CD4-positive, alpha-beta T cell treated with Interleukin-4 for 4 hours (primary cell): Measurements from ENCODE around the gene TLE3.
A peak's percentile ranks its signal among the peaks of the same experiment; 100 is the strongest.
"Not testable (repeated sequence)": the region's sequence is repeated elsewhere in the genome, so short reads cannot be mapped to it uniquely, and the experiment has no call there.

ENCODE experiments used
- DNase-seq: peaks from one replicate; pipeline ENCODE4 v3.0.0-alpha.2; 2020

Gene TLE3

DNA sequence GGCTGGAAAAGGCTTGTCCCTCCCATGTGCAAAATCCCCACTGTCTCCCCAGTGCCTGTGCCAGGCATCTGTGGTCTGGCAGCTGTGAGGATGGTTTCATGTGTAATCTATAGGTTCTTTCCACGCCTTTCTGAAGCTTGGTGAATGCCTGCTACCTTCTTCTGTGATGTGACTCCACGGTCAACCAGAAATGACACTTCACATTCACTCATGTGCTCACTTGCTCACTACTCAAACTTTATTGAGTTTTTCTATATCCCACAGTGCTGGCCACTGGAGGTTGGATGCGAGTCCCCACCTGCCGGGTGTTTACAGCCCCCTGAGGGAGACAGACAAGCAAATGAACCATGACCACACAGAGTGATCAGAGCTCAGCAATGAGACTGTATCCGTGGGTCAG, 27.9 kb upstream of the TLE3 start:
- no peak for DNase-seq

DNA sequence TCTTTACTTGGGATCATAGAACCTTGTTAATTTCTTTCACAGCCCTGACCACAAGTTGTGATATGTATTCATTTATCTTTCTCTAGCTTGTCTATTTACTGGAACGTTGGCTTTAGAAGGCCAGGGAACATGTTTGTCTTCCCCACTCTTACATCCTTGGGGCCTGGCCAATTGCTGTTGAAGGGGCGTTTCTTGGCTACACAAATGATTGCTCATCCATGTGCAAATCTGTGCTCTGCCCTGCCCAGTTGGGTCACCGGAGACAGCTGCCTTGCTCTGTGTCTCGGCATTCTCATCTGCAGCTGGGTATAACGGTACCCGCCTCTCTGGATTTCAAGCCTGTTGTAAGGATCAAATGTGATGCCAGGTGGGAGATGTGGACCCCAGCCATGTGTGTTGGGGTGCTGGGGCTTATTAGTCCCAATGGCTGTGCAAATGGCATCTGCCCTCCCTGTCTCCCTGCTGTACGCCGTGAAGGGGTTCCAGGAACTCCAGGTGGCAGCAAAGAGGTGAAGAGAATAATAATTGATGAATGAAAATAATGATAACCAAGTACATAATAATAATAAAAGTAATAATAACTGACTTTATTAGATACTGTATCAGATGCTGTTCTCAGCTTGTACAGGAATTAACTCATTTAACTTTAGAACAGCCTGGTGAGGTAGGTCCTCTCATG, 24.0 kb upstream of the TLE3 start:
- DNase-seq: no peak

DNA sequence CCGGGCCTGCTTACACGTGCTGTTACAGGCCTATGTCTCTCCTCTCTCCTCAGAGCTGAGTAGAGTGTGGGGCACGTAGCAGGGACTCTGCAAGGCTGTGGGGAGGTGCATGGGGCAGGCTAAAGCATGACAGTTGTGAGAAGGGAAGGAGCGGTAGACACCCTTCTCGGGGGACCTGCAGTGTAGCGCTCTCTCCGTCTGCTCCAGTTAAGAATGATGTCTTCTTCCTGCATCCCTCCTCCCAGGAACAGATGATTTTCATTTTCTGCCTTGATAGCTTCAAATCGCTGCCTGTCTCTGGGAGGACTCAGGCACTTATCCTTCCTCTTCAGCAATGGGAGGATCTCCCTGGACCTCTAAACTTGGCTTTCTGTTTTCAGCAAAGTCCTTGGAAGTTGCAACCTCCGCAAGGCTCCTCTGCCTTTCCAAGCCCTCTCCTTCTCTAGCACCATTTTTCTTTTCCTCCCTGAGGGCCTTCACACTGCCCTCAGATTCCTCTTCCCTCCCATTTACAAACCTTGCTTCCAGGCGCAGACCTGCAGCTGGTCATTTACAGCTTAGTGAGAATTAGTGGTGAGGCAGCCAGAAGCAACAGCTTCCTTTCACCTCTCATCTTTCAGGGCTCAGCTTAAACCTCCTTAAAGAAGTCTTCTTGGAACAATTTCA, 23.4 kb upstream of the TLE3 start:
- DNase-seq: no peak

DNA sequence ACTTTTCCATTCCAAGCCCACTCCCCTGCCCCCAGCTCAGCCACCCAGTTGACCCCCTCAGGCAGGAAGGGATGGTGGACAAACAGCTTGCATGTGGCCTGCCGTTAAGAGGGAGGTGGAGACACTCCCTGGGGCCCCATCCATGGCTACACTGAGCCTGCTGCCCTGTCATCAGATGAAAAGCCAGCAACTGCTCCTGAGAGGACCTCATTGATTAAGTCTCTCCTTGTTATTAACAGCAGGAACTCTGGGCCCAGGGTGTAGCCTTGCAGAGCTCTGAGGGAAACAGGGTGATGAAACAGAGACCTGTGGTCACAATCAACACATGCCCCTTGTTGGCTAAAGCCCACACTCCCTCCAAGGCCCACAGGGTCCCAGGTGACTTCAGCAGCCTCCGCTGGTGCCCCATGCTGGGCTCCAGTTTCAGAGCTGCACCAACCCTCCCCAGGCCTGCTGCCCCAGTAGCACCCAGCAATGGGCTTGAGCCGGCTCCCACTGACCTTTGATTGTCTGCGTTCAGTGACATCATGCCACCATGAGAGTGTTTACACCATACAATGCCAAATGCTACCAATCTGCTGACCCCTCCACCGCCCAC, 22.3 kb upstream of the TLE3 start:
- DNase-seq: no peak

DNA sequence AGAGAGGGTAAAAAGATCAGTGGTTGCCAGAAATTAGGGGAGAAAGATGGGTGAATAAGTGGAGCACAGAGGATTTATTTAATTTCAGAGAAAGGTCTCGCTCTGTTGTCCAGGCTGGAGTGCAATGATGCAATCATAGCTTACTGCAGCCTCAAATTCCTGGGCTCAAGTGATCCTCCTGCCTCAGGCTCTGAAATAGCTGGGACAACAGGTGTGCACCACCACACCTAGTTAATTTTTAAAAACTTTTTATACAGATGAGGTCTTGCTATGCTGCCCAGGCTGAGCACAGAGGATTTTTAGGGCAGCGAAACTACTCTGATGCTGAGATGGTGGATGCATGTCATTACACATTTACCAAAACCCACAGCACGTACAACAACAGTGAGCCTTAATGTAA, 20.9 kb upstream of the TLE3 start:
- DNase-seq: no peak

DNA sequence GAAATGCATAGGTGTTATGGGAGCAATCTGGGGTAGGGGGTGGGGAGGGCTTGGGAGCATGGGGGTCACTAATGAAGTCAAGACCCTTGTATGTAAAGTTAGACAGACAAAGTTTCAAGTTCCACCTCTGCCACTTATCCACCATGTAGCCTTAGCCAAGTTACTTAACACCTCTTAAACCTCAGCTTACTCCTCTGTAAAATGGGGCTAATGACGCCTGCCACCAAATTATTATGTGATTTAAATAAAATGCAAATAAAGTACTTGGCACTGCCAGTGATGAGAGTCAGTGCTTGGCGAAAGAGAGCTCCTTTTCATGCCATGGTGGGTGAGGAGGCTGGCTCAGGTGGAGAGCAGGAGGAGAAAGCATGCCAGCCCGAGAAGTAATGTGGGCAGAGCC, 18.6 kb upstream of the TLE3 start:
- no peak for DNase-seq

DNA sequence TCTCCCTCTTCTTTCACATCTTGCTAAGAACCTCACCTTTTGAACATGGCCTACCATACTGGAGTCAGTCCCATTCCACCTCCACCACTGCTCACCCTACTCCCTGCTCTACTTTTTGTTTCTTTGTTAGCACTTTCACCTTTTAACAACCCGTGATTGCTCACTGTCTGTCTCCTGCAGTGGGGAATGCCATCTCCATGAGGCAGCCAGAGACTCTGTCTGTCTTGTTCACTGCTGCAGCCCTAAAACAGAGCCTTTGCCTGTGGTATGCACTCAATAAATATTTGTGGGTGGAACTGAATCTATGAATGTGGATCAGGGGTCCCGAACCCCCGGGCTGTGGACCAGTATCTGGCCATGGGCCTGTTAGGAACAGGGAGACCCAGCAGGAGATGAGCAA, 16.5 kb upstream of the TLE3 start:
- DNase-seq: no peak

DNA sequence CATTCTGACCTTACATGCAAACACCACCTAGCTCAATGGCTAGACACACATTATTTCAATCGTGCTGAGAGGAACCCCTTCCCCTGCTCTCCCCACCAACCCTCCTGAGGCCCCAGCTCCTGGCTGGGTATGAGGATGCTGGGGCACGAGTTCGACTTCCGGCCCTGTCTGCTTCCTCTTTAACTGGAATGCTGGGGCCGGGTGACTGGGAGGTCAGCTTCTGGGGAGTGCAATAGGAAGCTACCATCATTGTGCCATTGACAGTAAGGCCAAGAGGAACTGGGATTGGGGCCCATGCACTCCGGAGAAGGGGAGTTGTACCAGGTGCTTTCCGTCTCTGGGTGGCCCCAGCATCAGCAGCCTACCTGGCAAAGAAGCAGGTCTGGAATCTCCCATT, 15.6 kb upstream of the TLE3 start:
- no peak for DNase-seq

DNA sequence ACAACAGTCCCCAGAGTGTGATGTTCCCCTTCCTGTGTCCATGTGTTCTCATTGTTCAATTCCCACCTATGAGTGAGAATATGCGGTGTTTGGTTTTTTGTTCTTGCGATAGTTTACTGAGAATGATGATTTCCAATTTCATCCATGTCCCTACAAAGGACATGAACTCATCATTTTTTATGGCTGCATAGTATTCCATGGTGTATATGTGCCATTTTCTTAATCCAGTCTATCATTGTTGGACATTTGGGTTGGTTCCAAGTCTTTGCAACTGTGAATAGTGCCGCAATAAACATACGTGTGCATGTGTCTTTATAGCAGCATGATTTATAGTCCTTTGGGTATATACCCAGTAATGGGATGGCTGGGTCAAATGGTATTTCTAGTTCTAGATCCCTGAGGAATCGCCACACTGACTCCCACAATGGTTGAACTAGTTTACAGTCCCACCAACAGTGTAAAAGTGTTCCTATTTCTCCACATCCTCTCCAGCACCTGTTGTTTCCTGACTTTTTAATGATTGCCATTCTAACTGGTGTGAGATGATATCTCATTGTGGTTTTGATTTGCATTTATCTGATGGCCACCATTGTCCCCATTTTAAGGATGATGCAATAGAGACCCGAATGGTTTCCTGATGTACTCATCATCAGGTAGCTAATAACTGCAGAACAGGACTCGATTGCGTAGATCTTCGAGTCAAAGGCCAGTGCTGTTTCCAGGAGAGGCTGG, 15.0 kb upstream of the TLE3 start:
- DNase-seq: not testable (repeated sequence)

DNA sequence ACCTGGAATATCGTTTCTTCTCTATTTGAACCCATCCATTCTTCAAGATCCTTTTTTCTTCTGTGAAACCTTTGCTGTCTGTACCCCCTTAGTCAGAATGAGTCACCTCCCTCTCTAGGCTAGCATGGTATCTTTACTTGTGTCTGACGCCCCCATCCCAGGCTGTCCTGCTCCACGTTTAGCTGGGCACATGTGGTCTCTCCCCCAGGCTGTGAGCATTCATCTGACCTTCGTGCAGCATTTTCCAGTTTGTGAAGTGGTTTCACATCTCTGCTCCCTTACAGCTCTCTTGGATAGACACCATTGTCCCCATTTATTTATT, 14.3 kb upstream of the TLE3 start:
- no peak for DNase-seq

DNA sequence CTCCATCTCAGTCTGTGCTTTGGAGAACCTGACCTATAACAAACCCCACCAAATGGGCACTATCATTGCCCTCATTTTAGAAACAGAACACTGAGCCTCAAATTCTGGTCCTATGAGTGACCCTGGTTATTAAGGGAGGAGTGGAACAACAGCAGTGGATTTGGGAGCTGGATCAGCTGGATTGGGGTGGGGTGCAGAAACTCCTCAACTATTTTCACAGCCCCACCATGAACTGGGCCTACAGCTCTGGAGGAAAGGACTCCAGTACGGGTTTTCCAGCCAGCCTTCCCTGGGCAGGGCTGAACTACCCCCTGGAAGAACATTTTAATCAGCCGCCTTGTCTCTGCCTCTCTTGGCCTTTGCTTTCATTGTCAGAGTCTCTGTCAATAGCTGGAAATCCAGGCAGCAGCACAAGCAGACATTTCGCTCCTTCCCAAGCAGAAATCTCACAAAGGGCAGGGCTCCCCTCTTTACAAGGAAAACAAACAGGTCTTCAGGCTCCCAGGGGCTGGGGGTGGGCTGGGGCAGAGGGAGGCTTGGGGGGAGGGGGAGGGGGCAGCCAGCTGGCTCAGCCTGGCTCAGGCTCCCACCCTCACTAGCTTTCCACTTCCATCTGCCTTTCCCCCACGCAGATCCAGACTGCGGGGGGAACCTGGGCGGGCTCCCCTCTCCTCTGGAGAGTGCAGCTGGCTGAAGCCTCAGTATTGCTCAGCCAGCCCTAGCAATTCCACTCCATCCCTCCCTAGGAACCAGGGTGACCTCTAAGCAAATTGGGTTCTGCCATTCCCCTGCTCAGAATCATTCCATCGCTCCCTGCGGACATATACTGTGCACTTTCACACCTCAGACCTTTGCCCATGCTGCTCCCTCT, 13.7 kb upstream of the TLE3 start:
- DNase-seq: no peak

DNA sequence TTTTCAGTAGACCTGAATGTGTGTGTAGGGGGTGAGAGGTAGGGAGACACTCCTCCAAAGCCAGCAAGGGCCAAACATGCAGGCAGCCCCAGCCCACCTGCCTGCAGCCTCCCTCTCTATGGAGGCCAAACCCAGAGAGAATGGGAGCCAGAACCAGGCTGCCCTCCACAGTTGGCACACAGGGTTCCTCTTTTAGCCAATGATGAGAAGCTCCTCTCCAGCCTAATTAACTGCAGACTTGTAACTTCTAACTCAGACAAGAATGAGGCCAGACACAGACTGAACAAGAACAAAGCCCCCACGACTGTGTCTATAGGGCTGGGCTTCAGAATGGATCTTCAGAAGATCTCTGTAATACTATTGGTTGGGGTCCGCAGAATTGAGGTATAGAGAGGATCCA, 12.3 kb upstream of the TLE3 start:
- DNase-seq: no peak

DNA sequence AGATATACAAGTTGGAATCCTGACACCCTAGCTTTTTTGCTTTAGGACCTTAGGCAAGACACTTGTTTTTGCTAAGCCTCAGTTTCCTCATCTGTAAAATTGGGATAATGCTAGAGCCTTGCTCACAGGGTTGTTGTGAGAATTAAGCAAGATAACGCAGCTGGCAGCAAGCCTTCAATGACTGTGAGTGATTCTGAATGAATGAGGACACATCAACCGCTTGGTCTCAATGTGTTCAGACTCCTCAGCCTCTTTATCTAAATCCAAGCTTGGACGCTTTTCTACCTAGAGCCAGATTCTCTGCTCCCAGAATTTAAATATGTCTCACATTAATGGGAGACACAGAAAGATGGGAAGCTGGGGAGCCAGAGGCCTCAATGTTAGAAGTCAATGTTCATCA, 11.8 kb upstream of the TLE3 start:
- no peak for DNase-seq

DNA sequence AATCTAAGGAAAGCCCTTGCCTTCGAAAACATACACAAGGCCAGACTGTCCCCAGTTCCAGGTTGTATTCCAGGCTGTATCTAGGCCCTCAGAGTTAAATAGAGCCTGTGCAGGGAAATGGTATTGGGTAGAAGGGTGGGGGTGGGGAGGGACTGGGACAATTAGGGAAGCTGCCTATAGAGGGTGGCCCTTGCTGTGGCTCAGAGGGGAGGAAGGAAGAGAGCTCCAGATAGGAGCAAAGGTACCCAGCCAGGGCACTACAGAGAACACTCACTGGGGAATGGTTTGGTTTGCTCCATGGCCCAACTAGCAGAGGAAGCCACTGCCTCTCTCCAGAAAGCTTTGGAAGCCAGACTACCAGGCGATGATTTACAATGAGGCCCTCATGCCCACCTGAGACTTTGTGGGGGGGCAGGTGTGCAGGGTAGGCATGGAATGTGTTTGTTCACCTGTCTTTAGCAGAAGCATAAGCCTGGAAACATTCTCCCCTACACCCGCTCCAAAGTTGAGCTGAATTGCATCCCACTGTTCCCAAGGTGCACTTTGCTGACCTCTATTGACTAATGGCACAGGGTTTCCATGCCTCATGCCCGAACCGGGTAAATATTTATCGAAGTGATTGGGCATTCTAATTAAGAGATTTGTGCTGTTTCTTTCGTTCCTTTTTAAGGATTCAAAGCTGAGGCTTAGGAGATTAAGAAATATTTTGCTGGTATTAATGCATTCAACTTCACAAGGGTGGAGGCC, 6.3 kb upstream of the TLE3 start:
- DNase-seq: no peak

DNA sequence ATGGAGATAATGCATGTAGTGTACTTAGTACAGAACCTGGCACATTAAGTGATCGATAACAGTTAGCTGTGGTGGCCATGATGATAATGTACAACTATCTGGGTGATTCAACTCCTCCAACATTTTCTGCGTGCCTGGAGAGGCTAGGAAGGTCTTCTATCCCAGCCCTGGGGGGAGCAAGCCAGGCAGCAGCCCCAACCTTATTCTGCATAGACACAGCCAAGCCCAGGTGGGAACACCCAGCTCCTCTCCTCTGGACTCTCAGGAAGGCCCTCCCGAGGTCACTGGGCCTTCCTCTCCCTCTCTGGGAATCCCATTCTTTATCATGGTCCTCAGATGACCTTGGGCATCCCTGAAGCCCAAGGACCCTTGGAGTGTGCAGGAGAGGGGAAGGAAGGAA, 5.1 kb upstream of the TLE3 start:
- no peak for DNase-seq

DNA sequence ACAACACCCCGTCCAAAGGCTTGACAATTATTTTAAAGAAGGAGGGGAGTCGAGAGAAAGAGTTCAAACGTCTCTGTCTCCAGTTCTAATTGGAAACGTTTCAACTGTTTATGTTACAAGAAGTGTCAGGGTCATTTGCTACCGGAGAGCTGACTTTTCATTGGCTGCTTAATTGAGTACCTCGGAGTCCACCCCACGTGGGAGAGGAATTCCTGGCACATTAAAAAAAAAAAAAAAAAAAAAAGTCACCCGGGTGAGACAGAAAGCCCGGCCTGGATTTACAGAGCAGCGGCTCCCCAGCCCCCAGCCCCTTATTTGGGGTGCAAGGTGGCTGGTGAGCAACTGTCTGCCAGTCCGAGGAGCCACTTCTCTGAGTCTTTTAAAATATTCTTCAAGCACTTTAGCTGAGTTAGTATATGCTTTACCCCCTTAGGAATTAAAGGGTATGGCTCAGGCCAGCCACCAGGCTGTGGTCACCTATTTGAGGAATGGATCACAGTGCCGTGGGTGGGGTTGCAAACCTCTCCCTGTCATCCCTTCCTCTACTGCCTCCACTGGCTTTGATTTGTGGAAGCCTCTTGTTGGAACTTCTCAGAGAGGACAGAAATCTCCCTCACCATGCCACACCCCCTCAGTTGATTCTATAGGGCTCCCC, 3.9 kb upstream of the TLE3 start:
- no peak for DNase-seq

DNA sequence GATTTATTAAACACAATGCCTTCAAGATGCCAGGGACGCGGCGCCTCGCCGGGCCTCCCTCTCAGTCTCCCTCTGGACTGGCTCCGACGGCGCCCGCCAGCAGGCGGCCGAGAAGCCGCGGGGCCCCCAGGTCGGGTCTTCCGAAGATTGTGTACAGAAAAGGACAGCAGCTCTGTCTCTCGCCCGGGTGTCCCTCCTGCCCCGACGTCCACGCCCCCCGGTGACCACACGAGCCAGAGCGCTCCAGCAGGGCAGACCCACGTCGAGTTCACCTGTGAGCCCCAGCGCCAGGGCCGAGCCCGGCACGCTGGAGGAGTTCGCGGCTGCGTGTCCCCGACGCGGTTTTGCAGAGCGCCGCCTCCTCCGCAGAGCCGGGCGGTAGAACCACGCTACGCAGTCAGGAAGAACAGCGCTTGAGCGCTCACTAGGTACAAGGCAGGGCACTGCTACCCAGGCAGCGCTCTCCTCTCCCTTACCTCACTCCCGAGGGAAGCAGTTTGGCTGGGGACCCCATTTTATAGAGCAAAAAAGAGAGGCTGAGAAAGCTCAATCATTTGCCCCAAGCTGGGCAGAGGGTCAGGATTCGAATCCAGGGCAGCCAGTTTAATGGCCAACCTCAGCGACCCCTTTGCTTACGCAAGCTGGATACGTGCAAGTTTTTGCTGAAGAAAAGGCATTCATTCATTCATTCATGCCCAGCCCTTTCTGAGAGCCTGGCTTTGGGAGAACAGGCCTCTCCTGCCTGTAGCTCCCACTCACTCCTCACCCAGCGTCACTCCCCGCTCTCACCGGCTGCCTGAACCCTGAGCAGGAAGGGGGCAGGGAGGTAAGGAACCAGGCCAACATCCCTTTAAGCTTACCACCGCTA, 3.0 kb upstream of the TLE3 start:
- DNase-seq: peak; percentile 66

DNA sequence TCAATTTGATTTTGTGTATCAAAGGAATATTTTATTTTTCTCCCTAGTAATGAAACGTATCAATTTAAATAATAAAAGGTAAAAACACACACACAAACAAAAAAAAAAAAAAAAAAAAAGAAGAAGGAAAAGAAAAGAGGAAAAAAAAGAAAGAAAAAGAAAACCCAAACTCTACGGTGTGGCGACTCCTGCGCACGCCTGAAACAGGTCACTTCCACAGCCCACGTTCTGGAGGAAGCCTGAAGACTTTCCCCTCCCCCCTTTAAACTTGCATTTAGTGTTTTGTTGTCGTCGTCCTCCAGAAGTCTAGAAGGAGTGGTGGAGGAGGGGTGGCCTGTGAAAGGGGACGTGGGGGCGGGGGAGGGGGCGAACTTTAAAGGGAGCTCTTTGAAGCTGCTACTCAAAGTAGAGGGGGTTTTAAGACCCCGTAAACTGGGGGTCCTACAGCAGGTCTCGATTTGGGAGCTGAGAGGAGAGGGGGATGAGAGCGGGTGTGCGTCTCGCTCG, 2.3 kb upstream of the TLE3 start:
- no peak for DNase-seq

DNA sequence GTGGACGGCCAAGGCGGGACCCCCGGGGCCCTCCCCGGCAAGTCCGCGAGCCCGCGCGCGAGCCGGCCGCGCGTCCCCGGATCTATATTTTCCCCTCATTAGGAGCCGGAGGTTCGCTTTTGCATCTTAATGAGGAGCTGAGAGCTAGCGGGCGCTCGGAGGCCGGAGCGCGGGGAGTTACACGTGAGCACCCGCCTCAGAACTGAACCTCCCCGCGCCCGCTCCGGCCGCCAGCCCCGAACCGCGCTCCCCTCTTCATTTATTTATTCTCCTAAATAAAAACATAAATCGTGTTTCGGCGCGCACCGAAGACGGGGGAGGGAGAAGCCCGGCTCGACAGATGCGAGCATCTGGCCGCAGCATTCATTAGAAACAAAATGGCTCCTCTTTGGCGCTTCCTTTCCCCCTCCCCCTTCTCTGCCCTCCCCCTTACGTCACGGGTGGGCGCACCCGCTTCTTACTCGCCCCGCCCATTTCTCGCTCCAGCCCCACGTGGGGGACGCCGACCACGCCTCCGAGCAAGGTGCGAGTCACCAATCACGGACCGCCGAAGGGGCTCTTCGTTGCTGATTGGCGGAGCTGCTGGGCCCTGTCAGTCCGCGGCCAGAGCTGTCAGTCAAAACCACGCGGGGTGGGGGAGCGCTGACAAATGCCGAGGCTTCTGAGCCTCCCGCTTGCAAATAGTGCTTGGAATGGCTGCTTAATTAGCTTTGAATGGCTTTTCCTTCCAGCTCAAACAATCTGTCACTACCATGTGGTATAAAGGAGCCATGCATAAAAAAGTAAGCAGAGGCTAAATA, 1.6 kb upstream of the TLE3 start:
- DNase-seq: peak; percentile 100
